NCI-H510A treated with DMSO at 0.1 percent for 48 hours (cell line): ENCODE measurements around the gene SSR3.
A peak's percentile ranks its signal among the peaks of the same experiment; 100 is the strongest.
"Not testable (repeated sequence)": the region's sequence is repeated elsewhere in the genome, so short reads cannot be mapped to it uniquely, and the experiment has no call there.

Source experiments
- DNase-seq: peaks from one replicate; lab custom pipeline; 2025; lab: John Stamatoyannopoulos, UW

Gene SSR3

GRCh38 chr3:156554842-156555687 lies at the start of gene SSR3:
TSS of gene SSR3 (minus strand) at chr3:156555117. CDS start at chr3:156555089, 28 bp downstream.
- peak; percentile 95 for DNase-seq

DNA sequence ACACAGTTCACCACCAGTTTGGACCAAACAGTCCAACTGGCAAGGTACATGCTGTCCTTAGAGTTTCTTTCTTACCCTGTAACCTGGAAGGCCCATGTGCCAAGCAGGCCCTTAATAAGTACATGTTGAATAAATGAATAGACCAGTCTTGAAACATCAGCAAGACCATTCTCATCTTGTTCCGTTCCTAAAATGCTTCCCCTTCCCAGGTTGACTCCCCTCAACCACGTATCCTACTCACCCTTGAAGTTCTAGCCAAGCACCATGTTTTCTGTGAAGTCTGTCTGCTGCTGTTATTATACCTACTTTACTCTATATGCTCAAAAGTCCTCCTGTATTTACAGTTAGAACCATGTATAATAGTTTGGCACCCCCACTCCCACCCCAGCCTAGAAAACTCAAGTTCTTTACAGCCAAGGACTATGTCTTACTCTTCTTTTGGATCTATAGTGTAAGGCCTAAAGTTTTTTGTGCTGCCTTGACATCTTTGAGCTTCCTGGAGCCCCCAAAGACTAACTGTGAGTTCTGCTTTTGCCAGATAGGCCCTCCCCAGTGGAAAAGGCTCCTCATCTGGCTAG lies 49.2 kb upstream of the SSR3 start:
- no peak for DNase-seq

GRCh38 chr3:156603379-156604017 lies 48.6 kb upstream of the SSR3 start:
- no peak for DNase-seq

DNA sequence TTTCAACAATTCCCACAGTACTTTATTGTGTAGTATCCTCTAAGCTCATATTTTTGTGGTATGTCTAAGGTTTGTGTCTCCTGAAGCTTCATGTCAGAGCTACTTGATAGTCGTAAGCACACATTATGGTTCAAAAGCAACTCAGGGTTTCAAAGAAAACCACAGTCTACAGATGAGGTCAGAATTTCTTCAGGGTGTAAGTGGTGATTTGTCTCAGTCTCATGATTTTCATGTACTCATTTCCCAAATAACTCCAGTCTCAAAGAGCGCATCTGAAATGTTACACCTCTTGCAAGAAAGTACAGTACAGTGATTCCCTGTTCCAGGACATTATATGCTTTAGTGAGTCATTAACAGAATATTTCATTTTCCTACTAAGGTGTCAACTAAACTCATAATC lies 47.5 kb upstream of the SSR3 start:
- DNase-seq: no peak

DNA sequence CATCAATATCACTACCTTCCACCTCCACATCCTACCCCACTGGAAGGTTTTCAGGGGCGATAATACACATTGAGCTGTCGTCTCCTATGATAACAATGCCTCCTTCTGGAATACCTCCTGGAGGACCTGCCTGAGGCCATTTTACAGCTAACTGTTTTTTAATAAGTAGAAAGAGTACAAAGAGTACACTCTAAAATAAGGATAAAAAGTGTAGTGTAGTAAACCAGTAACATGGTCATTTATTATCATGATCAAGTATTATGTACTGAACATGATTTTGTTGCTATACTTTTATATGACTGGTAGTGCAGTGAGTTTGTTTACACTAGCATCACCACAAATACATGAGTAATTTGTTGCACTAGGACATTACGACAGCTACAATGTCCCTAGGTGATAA lies 46.6 kb upstream of the SSR3 start:
- no peak for DNase-seq

DNA sequence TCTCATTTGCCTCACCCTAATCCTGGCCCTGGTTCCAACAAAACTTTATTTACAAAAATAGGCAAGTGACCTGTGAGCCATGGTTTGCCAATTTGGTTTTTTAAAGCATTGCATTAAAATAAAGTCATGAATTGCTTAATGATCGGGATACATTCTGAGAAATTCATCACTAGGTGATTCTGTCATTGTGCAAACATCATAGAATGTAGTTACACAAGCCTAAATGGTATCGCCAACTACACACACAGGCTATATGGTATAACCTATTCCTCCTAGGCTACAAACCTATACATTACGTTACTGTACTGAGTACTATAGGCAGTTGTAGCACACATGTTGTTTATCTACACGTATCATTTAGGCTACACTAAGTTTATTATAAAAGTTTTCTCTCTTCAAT lies 45.9 kb upstream of the SSR3 start:
- DNase-seq: no peak

- DNase-seq: no peak
These were observed 44.4 kb upstream of the SSR3 start for GRCh38 chr3:156599089-156599874.

- no peak for DNase-seq
These were observed 43.5 kb upstream of the SSR3 start for GRCh38 chr3:156598413-156598812.

GRCh38 chr3:156594219-156594683 lies 39.3 kb upstream of the SSR3 start:
- DNase-seq: no peak

- DNase-seq: no peak
These were observed 38.9 kb upstream of the SSR3 start for GRCh38 chr3:156593814-156594213.

DNA sequence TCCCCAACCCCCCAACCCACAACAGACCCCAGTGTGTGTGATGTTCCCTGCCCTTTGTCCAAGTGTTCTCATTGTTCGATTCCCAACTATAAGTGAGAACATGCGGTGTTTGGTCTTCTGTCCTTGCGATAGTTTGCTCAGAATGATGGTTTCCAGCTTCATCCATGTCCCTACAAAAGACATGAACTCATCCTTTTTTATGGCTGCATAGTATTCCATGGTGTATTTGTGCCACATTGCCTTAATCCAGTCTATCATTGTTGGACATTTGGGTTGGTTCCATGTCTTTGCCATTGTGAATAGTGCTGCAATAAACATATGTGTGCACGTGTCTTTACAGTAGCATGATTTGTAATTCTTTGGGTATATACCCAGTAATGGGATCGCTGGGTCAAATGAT lies 34.9 kb upstream of the SSR3 start:
- DNase-seq: not testable (repeated sequence)

GRCh38 chr3:156587760-156588069 lies 32.8 kb upstream of the SSR3 start:
- DNase-seq: no peak

DNA sequence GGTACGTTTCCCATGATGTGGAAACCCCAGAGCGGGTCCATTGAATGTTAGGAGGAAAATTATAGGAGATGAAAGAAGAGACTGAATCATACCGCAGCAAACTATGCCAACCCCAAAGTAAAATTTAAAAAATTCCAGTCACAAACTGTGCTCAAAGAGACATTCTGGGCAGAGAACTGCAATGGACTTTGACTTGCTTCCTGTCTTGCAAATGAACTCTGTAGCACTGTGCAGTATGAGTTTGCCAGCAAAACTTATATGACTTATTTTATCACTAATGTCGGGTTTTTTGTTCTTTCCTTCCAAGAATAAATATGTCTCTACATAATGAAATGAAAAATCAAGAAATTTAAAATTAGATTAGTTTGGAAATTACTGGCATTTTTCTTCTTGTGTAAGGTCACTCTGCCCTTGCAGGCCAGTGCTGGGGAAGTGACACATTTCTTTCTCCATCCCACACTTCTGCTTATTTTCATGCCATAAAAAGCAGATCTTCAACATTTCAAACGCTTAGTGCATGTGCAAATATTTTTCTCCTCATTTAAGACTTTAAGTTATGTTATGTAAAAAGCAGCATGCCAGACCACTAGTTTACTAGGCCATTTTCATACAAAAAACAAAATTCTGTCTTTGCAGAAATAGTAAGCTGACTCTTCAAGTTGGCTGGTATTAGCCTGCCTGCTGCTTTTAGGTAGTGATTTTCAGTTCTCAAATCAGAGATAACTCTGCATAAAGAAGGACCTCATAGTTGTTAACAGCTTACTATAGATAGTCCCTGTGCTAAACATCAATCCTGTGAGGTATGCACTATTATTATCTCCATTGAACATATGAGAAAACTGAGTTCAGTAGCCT lies 32.2 kb upstream of the SSR3 start:
- DNase-seq: no peak

- DNase-seq: no peak
These were observed 28.6 kb upstream of the SSR3 start for GRCh38 chr3:156583469-156583868.

- DNase-seq: no peak
These were observed 27.7 kb upstream of the SSR3 start for GRCh38 chr3:156582532-156583183.

- no peak for DNase-seq
These were observed 27.0 kb upstream of the SSR3 start for GRCh38 chr3:156581954-156582353.

GRCh38 chr3:156581033-156581432 lies 26.1 kb upstream of the SSR3 start:
- no peak for DNase-seq

- no peak for DNase-seq
These were observed 24.5 kb upstream of the SSR3 start for GRCh38 chr3:156579427-156579851.

DNA sequence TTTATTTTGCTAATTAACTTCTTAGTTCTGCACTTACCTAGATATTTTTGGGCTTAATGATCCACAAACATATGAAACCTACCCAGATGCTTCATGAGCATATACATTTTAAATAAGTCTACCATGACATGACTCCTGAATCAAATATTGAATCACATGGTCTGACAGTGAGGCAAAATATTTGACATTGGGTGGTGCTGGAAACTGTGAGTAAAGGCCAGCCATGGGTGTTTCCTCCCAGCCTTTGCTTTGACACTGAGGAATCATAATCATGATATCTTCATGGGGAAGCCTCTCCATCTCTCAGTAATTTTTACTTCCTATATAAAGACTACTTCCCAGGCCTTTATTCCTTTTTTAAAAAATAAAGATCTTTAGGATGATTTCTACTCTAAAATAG lies 22.8 kb upstream of the SSR3 start:
- no peak for DNase-seq

DNA sequence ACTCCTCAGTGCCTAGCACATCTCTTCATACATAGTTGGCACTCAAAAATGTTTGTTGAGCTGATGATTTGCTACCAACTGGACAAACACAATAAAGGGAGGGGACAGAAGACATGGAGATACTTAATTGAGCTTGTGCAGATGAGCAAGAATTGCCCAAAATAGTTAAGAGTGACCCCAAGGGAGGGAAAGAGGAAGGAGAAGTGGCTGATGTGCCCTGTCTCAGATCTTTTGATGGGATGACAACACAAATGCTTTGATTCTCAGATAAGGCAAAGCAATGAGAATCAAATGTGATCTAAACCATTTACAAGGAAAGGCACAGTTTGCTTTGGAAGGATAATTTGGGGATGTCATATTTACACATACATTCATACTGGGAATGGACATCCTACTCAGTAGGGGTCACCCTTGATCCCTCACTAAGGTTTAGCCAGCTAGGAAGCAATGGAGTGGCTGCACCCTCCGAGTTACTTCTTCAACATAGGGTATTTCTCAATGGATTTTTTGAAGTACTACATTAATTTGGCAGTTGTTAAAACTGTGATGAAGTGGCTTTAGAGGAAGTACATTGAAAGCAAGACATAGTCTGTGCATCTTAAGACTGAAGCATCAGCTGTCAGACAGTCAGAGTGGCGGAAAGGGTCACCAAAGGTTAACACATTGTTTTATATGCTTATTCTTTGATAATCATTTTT lies 21.9 kb upstream of the SSR3 start:
- DNase-seq: no peak
